HG03460 (cell line): ENCODE measurements around the gene LCT.
"Not testable (repeated sequence)": the region's sequence is repeated elsewhere in the genome, so short reads cannot be mapped to it uniquely, and the experiment has no call there.

Experiments used
- ATAC-seq: cut with Tn5 transposase; IDR thresholded peaks from one replicate; pipeline ENCODE4 v1.9.1; 2021; ENCODE audit not compliant: unreplicated experiment

LCT gene

GRCh38 chr2:135836596-135837270 lies at the start of gene LCT:
Gene LCT, minus strand, starts transcription at chr2:135837184. Its CDS starts 15 bp downstream, at chr2:135837169.
- ATAC-seq, result no peak

- no peak for ATAC-seq
These were observed 48.7 kb upstream of the LCT start for GRCh38 chr2:135885709-135886108.

GRCh38 chr2:135882415-135882814 lies 45.4 kb upstream of the LCT start:
- ATAC-seq, result no peak

GRCh38 chr2:135876770-135877169 lies 39.8 kb upstream of the LCT start:
- not testable (repeated sequence) for ATAC-seq

GRCh38 chr2:135876066-135876711 lies 39.2 kb upstream of the LCT start, which contains the start of gene MCM6:
Gene MCM6, minus strand, starts transcription at chr2:135876443. Its CDS starts 78 bp downstream, at chr2:135876365.
- ATAC-seq, result peak; percentile 95

GRCh38 chr2:135875491-135876065 lies 38.6 kb upstream of the LCT start:
- peak; percentile 55 for ATAC-seq

- no peak for ATAC-seq
These were observed 37.9 kb upstream of the LCT start for GRCh38 chr2:135874777-135875365.

GRCh38 chr2:135870571-135870970 lies 33.6 kb upstream of the LCT start:
- ATAC-seq, result no peak

GRCh38 chr2:135863233-135863632 lies 26.2 kb upstream of the LCT start:
- no peak for ATAC-seq

- no peak for ATAC-seq
These were observed 25.7 kb upstream of the LCT start for GRCh38 chr2:135862718-135863117.

GRCh38 chr2:135853401-135853800 lies 16.4 kb upstream of the LCT start:
- no peak for ATAC-seq

- ATAC-seq, result no peak
These were observed 14.9 kb upstream of the LCT start for GRCh38 chr2:135851858-135852257.

GRCh38 chr2:135850892-135851668 lies 14.1 kb upstream of the LCT start:
- ATAC-seq, result no peak

- no peak for ATAC-seq
These were observed 12.1 kb upstream of the LCT start for GRCh38 chr2:135849087-135849486.

- ATAC-seq, result no peak
These were observed 9.0 kb upstream of the LCT start for GRCh38 chr2:135845997-135846396.

GRCh38 chr2:135845257-135845656 lies 8.3 kb upstream of the LCT start:
- no peak for ATAC-seq

GRCh38 chr2:135844301-135844895 lies 7.4 kb upstream of the LCT start:
- ATAC-seq, result no peak

- ATAC-seq, result no peak
These were observed 6.7 kb upstream of the LCT start for GRCh38 chr2:135843671-135844070.

- no peak for ATAC-seq
These were observed 3.6 kb upstream of the LCT start for GRCh38 chr2:135840601-135841000.

- no peak for ATAC-seq
These were observed 2.7 kb upstream of the LCT start for GRCh38 chr2:135839713-135840112.

- no peak for ATAC-seq
These were observed 1.5 kb upstream of the LCT start for GRCh38 chr2:135838502-135838901.
